ENCODE measurements around the gene DPP6.

DPP6 gene

GRCh38 chr7:154759989-154760388, 707.8 kb downstream of the DPP6 start:
- no peak overlapping the region for H3K4me3 ChIP-seq (replicated peaks; ENCODE audit: low read depth, low read length)
- no peak for TF ChIP-seq CTCF (IDR thresholded peaks at IDR 0.05; ENCODE audit: insufficient read depth, low read length, poor library complexity, severe bottlenecking)

DNA sequence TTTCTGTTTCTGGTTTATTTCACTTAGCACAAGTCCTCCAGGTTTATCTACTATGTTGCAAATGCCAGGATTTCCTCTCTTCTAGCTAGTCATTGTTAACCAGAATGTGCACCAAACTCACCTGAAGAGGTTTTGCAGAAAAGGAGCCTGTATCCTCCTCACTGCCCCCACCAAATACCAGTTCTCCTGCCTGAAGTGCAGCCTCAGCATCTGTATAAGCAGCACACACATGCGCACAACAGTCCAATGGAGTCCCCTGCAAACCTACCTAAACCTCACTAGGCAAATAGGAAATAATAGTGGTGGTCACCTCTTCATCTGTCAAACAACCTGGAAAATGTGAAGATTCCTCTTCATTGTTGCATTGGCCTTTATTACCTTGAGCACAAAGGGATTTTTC, 712.9 kb downstream of the DPP6 start:
- Histone ChIP-seq H3K4me3 (replicated peaks; ENCODE audit: low read depth, low read length) (no peak overlapping the region), H3K36me3 (ENCODE audit: control insufficient read depth, insufficient read depth, low read length) (no peaks in the 10 kb centered on the region), H3K27me3 (replicated peaks; ENCODE audit: control insufficient read depth, insufficient read depth, low read length) (no peaks in the 10 kb centered on the region)
- DNase-seq (ENCODE audit: extremely low read depth, insufficient read length), result no peak
- no peak for TF ChIP-seq CTCF (IDR thresholded peaks at IDR 0.05; ENCODE audit: insufficient read depth, low read length, poor library complexity, severe bottlenecking)

More at GRCh38 chr7:154759989-154760388, 707.8 kb downstream of the DPP6 start:
- no peaks in the 10 kb centered on the region for H3K36me3 ChIP-seq (ENCODE audit: control insufficient read depth, insufficient read depth, low read length)
- no peak for DNase-seq (ENCODE audit: extremely low read depth, insufficient read length)
- H3K27me3 ChIP-seq (replicated peaks; ENCODE audit: control insufficient read depth, insufficient read depth, low read length), result no peaks in the 10 kb centered on the region

DNA sequence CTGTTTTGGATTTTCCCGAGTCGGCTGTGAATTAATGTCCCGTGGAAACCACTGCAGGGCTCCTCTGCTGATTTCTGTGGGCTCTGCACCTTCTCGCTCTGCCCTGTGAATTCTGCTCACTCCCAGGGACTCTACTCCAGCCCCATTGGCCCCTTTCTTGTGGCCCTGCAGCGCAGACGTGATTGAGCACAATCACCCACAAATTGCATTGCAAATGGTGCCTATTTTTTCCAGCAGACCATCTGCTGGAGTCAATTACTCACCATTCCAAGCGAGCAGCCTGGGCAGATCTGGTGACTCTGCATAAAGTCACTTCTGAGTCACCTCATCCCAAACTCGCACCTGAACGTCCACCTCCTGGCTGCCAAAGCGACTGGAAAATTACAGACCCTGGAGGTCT, 714.9 kb downstream of the DPP6 start:
- no peak for DNase-seq (ENCODE audit: extremely low read depth, insufficient read length)
- no peak overlapping the region for H3K4me3 ChIP-seq (replicated peaks; ENCODE audit: low read depth, low read length)
- no peaks in the 10 kb centered on the region for H3K36me3 ChIP-seq (ENCODE audit: control insufficient read depth, insufficient read depth, low read length)
- no peaks in the 10 kb centered on the region for H3K27me3 ChIP-seq (replicated peaks; ENCODE audit: control insufficient read depth, insufficient read depth, low read length)
- TF ChIP-seq CTCF (IDR thresholded peaks at IDR 0.05; ENCODE audit: insufficient read depth, low read length, poor library complexity, severe bottlenecking), result no peak

DNA sequence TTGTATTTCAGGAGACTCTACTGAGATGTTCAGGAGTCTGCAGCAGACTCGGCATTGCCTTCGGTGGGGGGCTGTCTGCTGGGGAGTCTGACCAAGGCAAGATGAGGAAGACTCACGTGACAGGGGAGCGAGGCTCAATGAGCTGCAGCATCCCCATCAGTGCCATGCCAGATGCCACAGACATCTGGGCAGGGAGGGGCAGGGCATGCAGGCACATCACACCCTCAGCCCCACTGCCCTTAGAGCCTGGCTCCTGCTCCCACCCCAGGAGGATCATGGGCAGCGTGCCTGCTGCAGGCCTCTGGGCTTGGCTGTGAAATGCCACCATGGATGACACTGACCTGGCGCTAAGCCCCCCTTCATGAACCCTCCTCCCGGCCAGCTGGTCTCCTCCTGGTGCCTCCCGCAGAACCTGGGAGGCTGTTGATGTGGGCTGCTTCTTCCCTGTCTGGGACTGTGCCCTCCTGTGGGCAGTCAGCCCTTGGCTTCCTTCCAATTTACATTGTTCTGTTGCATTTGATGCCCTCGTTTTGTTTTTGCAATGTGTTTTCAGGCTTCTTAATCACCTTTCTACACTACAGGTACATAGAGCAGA, 715.7 kb downstream of the DPP6 start:
- TF ChIP-seq CTCF (IDR thresholded peaks at IDR 0.05; ENCODE audit: insufficient read depth, low read length, poor library complexity, severe bottlenecking), result no peak
- no peak overlapping the region for H3K4me3 ChIP-seq (replicated peaks; ENCODE audit: low read depth, low read length)
- DNase-seq (ENCODE audit: extremely low read depth, insufficient read length), result no peak

DNA sequence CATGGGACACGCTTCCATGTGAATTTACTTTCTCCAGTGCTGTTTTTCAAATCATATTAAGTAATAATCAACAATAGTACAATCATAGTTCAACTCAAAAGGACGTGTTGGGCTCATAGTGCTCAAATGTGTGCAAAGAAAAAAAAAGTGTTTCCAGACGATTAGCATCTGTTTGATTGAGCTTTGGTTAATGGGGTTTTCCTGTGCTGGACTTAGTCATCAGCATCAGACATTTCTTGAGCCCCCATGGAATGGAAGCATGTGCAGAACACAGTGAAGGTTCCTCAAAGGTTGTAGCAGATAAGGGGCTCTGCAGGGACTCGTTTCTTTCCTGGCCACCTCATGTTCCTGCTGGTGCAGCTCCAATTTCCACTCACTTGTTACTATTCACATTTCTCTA, 716.8 kb downstream of the DPP6 start:
- Histone ChIP-seq H3K4me3 (replicated peaks; ENCODE audit: low read depth, low read length) (no peak overlapping the region), H3K36me3 (ENCODE audit: control insufficient read depth, insufficient read depth, low read length) (no peaks in the 10 kb centered on the region), H3K27me3 (replicated peaks; ENCODE audit: control insufficient read depth, insufficient read depth, low read length) (no peaks in the 10 kb centered on the region)
- no peak for TF ChIP-seq CTCF (IDR thresholded peaks at IDR 0.05; ENCODE audit: insufficient read depth, low read length, poor library complexity, severe bottlenecking)
- no peak for DNase-seq (ENCODE audit: extremely low read depth, insufficient read length)

More for the DNA sequence above, 715.7 kb downstream of the DPP6 start:
- no peaks in the 10 kb centered on the region for H3K27me3 ChIP-seq (replicated peaks; ENCODE audit: control insufficient read depth, insufficient read depth, low read length)
- no peaks in the 10 kb centered on the region for H3K36me3 ChIP-seq (ENCODE audit: control insufficient read depth, insufficient read depth, low read length)

DNA sequence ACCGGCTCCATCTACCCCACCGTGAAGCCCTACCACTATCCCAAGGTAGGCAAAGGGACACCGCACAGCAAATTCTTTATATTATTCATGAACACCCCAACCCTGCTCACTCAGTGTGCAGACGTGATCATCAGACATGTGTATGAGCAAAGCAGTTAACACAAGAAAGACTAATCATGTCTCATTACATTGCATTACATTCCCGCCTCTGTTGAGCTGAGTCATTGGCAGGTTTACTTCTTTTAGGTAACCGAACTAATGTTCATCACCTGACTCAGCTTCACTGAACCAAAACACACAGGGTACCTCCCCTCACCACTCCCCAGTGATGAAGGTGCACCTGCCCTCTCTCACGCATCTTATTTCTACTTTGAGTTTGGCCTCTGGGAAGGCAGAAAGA, 717.3 kb downstream of the DPP6 start:
- Histone ChIP-seq H3K4me3 (replicated peaks; ENCODE audit: low read depth, low read length) (no peak overlapping the region), H3K36me3 (ENCODE audit: control insufficient read depth, insufficient read depth, low read length) (no peaks in the 10 kb centered on the region), H3K27me3 (replicated peaks; ENCODE audit: control insufficient read depth, insufficient read depth, low read length) (no peaks in the 10 kb centered on the region)
- TF ChIP-seq CTCF (IDR thresholded peaks at IDR 0.05; ENCODE audit: insufficient read depth, low read length, poor library complexity, severe bottlenecking), result no peak
- DNase-seq (ENCODE audit: extremely low read depth, insufficient read length), result no peak

Data from GM06990 (cell line).